Esophagus squamous epithelium (tissue), 4 donors: ENCODE measurements around the gene TMEM158.

Source experiments
- POLR2A ChIP-seq, 4 donors: fragments of 450-650 bp; IDR thresholded peaks; one replicate each; pipeline ENCODE4 v1.6.1; 2017; ENCODE audit warnings: antibody characterized with exemption in 4 of 4, mild to moderate bottlenecking in 4 of 4, moderate library complexity in 3 of 4
- TF ChIP-seq, protein P1 (sequence below), 6 experiments: fragments of 450-650 bp in 4 of 6; fragments of 200-600 bp in 2 of 6; sonication (generic) in 2 of 6; IDR thresholded peaks; one replicate each; pipeline ENCODE4 v1.5.1; 2016 to 2019; ENCODE audit warnings: antibody characterized with exemption in 6 of 6, mild to moderate bottlenecking in 4 of 6, moderate library complexity in 4 of 6

GRCh38 chr3:45198264-45199260, 27.5 kb downstream of the TMEM158 start:
- TF ChIP-seq, protein P1, sequence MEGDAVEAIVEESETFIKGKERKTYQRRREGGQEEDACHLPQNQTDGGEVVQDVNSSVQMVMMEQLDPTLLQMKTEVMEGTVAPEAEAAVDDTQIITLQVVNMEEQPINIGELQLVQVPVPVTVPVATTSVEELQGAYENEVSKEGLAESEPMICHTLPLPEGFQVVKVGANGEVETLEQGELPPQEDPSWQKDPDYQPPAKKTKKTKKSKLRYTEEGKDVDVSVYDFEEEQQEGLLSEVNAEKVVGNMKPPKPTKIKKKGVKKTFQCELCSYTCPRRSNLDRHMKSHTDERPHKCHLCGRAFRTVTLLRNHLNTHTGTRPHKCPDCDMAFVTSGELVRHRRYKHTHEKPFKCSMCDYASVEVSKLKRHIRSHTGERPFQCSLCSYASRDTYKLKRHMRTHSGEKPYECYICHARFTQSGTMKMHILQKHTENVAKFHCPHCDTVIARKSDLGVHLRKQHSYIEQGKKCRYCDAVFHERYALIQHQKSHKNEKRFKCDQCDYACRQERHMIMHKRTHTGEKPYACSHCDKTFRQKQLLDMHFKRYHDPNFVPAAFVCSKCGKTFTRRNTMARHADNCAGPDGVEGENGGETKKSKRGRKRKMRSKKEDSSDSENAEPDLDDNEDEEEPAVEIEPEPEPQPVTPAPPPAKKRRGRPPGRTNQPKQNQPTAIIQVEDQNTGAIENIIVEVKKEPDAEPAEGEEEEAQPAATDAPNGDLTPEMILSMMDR (IDR thresholded peaks at IDR 0.05) = no peak
- TF ChIP-seq POLR2A (IDR thresholded peaks at IDR 0.05) = no peak
